ENCODE data around the gene LYPD5.
A peak's percentile ranks its signal among the peaks of the same experiment; 100 is the strongest.

LYPD5 gene

GRCh38 chr19:43762814-43763213 lies 39.4 kb downstream of the LYPD5 start:
- H3K36me3 Mint-ChIP-seq (ENCODE audit: low read depth): peaks cover 47% of the 10 kb centered on the region
- H3K4me3 Mint-ChIP-seq: no peak overlapping the region
- no peaks in the 10 kb centered on the region for H3K27me3 Mint-ChIP-seq
- H3K4me1 Mint-ChIP-seq (ENCODE audit: low read depth): peaks cover 72% of the 10 kb centered on the region
- no peaks in the 10 kb centered on the region for H3K9me3 Mint-ChIP-seq
- DNase-seq: no peak
- peak overlapping the region; percentile 92 for H3K27ac Mint-ChIP-seq

- Mint-ChIP-seq H3K4me1 (ENCODE audit: low read depth) (peaks cover 72% of the 10 kb centered on the region), H3K27me3 (no peaks in the 10 kb centered on the region), H3K4me3 (no peak overlapping the region), H3K9me3 (no peaks in the 10 kb centered on the region), H3K36me3 (ENCODE audit: low read depth) (peaks cover 45% of the 10 kb centered on the region), H3K27ac (peak overlapping the region; percentile 56)
- no peak for DNase-seq
Observed at GRCh38 chr19:43760941-43761340, 41.3 kb downstream of the LYPD5 start.

- no peaks in the 10 kb centered on the region for H3K9me3 Mint-ChIP-seq
- peaks cover 67% of the 10 kb centered on the region for H3K4me1 Mint-ChIP-seq (ENCODE audit: low read depth)
- H3K36me3 Mint-ChIP-seq (ENCODE audit: low read depth): peaks cover 45% of the 10 kb centered on the region
- H3K4me3 Mint-ChIP-seq: no peak overlapping the region
- DNase-seq: no peak
- no peaks in the 10 kb centered on the region for H3K27me3 Mint-ChIP-seq
- peak overlapping the region; percentile 27 for H3K27ac Mint-ChIP-seq
Observed at GRCh38 chr19:43759515-43759914, 42.7 kb downstream of the LYPD5 start.

- peaks cover 2% of the 10 kb centered on the region for H3K9me3 Mint-ChIP-seq
- peaks cover 72% of the 10 kb centered on the region for H3K4me1 Mint-ChIP-seq (ENCODE audit: low read depth)
- H3K36me3 Mint-ChIP-seq (ENCODE audit: low read depth): peaks cover 68% of the 10 kb centered on the region
- peak overlapping the region; percentile 100 for H3K27ac Mint-ChIP-seq
- H3K4me3 Mint-ChIP-seq: peak overlapping the region; percentile 99
- peak; percentile 85 for DNase-seq
- H3K27me3 Mint-ChIP-seq: no peaks in the 10 kb centered on the region
Observed at GRCh38 chr19:43755256-43755801, 46.9 kb downstream of the LYPD5 start.

- H3K9me3 Mint-ChIP-seq: peaks cover 2% of the 10 kb centered on the region
- peak within 1 kb of the TSS; percentile 99 for H3K4me3 Mint-ChIP-seq
- no peaks in the 10 kb centered on the region for H3K27me3 Mint-ChIP-seq
- peaks cover 76% of the 10 kb centered on the region for H3K4me1 Mint-ChIP-seq (ENCODE audit: low read depth)
- peaks cover 75% of the 10 kb centered on the region for H3K36me3 Mint-ChIP-seq (ENCODE audit: low read depth)
- DNase-seq: peak; percentile 98
- H3K27ac Mint-ChIP-seq: peak within 1 kb of the TSS; percentile 100
Observed at GRCh38 chr19:43754503-43755255, 47.6 kb downstream of the LYPD5 start, which contains the start of gene SMG9. Gene SMG9, minus strand, starts transcription at chr19:43754962. Its CDS starts 4,221 bp downstream, at chr19:43750741.

GRCh38 chr19:43754253-43754502 lies 48.1 kb downstream of the LYPD5 start:
- Mint-ChIP-seq H3K4me1 (ENCODE audit: low read depth) (peaks cover 72% of the 10 kb centered on the region), H3K9me3 (peaks cover 2% of the 10 kb centered on the region), H3K27ac (peak overlapping the region; percentile 100), H3K4me3 (peak overlapping the region; percentile 99), H3K36me3 (ENCODE audit: low read depth) (peaks cover 80% of the 10 kb centered on the region), H3K27me3 (no peaks in the 10 kb centered on the region)
- no peak for DNase-seq

- peaks cover 2% of the 10 kb centered on the region for H3K9me3 Mint-ChIP-seq
- H3K27ac Mint-ChIP-seq: peak overlapping the region; percentile 100
Observed at GRCh38 chr19:43752287-43752875, 49.9 kb downstream of the LYPD5 start.

GRCh38 chr19:43751466-43752220 lies 50.6 kb downstream of the LYPD5 start:
- DNase-seq: no peak
- H3K9me3 Mint-ChIP-seq: peaks cover 2% of the 10 kb centered on the region
- peaks cover 88% of the 10 kb centered on the region for H3K36me3 Mint-ChIP-seq (ENCODE audit: low read depth)
- peak overlapping the region; percentile 44 for H3K4me3 Mint-ChIP-seq
- peak overlapping the region; percentile 100 for H3K27ac Mint-ChIP-seq
- H3K27me3 Mint-ChIP-seq: no peaks in the 10 kb centered on the region
- H3K4me1 Mint-ChIP-seq (ENCODE audit: low read depth): peaks cover 63% of the 10 kb centered on the region

More at GRCh38 chr19:43752287-43752875, 49.9 kb downstream of the LYPD5 start:
- Mint-ChIP-seq H3K4me3 (peak overlapping the region; percentile 44), H3K4me1 (ENCODE audit: low read depth) (peaks cover 68% of the 10 kb centered on the region), H3K27me3 (no peaks in the 10 kb centered on the region), H3K36me3 (ENCODE audit: low read depth) (peaks cover 87% of the 10 kb centered on the region)
- DNase-seq: no peak

GRCh38 chr19:43749898-43750297 lies 52.3 kb downstream of the LYPD5 start:
- Mint-ChIP-seq H3K36me3 (ENCODE audit: low read depth) (peaks cover 90% of the 10 kb centered on the region), H3K4me3 (no peak overlapping the region), H3K27me3 (no peaks in the 10 kb centered on the region), H3K9me3 (peaks cover 2% of the 10 kb centered on the region), H3K4me1 (ENCODE audit: low read depth) (peaks cover 55% of the 10 kb centered on the region), H3K27ac (peak overlapping the region; percentile 39)
- DNase-seq: no peak

- Mint-ChIP-seq H3K4me3 (no peak overlapping the region), H3K27ac (peak overlapping the region; percentile 68), H3K9me3 (peaks cover 2% of the 10 kb centered on the region), H3K27me3 (no peaks in the 10 kb centered on the region), H3K4me1 (ENCODE audit: low read depth) (peaks cover 52% of the 10 kb centered on the region), H3K36me3 (ENCODE audit: low read depth) (peaks cover 92% of the 10 kb centered on the region)
- no peak for DNase-seq
Observed at GRCh38 chr19:43749152-43749551, 53.1 kb downstream of the LYPD5 start.

- Mint-ChIP-seq H3K36me3 (ENCODE audit: low read depth) (peaks cover 93% of the 10 kb centered on the region), H3K4me1 (ENCODE audit: low read depth) (peaks cover 48% of the 10 kb centered on the region)
Observed at GRCh38 chr19:43748685-43749084, 53.6 kb downstream of the LYPD5 start.

GRCh38 chr19:43748205-43748594 lies 54.0 kb downstream of the LYPD5 start:
- Mint-ChIP-seq H3K4me3 (no peak overlapping the region), H3K4me1 (ENCODE audit: low read depth) (peaks cover 43% of the 10 kb centered on the region)

More at GRCh38 chr19:43748685-43749084, 53.6 kb downstream of the LYPD5 start:
- H3K27me3 Mint-ChIP-seq: no peaks in the 10 kb centered on the region
- H3K4me3 Mint-ChIP-seq: no peak overlapping the region
- H3K27ac Mint-ChIP-seq: peak overlapping the region; percentile 68
- H3K9me3 Mint-ChIP-seq: peaks cover 2% of the 10 kb centered on the region
- no peak for DNase-seq

GRCh38 chr19:43747557-43748204 lies 54.6 kb downstream of the LYPD5 start:
- peak overlapping the region; percentile 68 for H3K27ac Mint-ChIP-seq
- H3K36me3 Mint-ChIP-seq (ENCODE audit: low read depth): peaks cover 96% of the 10 kb centered on the region
- no peak for DNase-seq
- H3K4me1 Mint-ChIP-seq (ENCODE audit: low read depth): peaks cover 38% of the 10 kb centered on the region
- no peak overlapping the region for H3K4me3 Mint-ChIP-seq
- no peaks in the 10 kb centered on the region for H3K27me3 Mint-ChIP-seq
- peaks cover 2% of the 10 kb centered on the region for H3K9me3 Mint-ChIP-seq

More at GRCh38 chr19:43748205-43748594, 54.0 kb downstream of the LYPD5 start:
- Mint-ChIP-seq H3K9me3 (peaks cover 2% of the 10 kb centered on the region), H3K27ac (peak overlapping the region; percentile 68), H3K36me3 (ENCODE audit: low read depth) (peaks cover 95% of the 10 kb centered on the region), H3K27me3 (no peaks in the 10 kb centered on the region)
- no peak for DNase-seq
